ENCODE measurements around the gene GHRL.

DNA sequence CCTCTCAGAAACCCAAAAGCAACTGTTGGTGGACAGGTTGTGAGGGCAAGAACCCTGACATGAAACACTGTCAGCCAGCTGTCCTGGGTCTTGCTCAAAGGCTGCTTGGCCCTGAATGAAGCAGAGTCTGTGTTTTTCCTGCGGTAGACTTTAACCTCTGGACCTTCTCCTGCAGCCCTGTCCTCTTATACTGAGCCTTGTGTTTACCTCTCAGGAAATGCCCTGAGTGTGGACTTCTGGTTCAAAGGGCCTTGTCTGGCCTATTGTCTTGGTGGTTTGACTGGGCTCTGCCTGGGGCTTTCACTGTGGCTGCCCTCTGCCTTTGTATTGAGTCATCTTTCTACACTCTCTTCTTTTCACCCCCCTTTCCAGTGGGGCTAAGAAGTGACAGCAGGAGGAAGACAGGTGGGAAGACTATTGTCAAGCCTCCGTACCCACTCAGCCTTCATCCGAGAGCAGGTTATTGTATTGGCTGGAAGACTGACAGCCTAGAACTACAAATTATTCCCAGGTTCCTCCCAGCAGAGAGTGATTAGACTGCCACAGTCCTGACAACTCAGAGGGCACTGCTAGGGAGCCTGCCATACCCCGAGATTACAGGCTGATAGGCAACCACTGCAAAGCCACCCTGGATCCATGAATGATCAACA, 24.7 kb upstream of the GHRL start:
- TF ChIP-seq, protein P1, sequence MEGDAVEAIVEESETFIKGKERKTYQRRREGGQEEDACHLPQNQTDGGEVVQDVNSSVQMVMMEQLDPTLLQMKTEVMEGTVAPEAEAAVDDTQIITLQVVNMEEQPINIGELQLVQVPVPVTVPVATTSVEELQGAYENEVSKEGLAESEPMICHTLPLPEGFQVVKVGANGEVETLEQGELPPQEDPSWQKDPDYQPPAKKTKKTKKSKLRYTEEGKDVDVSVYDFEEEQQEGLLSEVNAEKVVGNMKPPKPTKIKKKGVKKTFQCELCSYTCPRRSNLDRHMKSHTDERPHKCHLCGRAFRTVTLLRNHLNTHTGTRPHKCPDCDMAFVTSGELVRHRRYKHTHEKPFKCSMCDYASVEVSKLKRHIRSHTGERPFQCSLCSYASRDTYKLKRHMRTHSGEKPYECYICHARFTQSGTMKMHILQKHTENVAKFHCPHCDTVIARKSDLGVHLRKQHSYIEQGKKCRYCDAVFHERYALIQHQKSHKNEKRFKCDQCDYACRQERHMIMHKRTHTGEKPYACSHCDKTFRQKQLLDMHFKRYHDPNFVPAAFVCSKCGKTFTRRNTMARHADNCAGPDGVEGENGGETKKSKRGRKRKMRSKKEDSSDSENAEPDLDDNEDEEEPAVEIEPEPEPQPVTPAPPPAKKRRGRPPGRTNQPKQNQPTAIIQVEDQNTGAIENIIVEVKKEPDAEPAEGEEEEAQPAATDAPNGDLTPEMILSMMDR (conservative IDR thresholded peaks at IDR 0.05), result no peak
- no peak for TF ChIP-seq EZH2 (IDR thresholded peaks at IDR 0.05; ENCODE audit: low read depth)

Data from PC-9 (cell line).